ENCODE measurements around the gene TTC23L. TPM values are rescaled to one million over a fixed set of nuclear protein-coding genes. Genes with fewer than 3 reads are reported as not detected.

The TTC23L gene
- total RNA-seq, 1 donor from 2014 or later: 1.6 TPM

GRCh38 chr5:34924462-34924765, 85.5 kb downstream of the TTC23L start:
- no peak for DNase-seq (ENCODE audit: low read depth, low spot score)
- Mint-ChIP-seq H3K9me3 (no peaks in the 10 kb centered on the region), H3K27me3 (ENCODE audit: low read depth) (peaks cover 3% of the 10 kb centered on the region), H3K4me1 (peaks cover 7% of the 10 kb centered on the region), H3K36me3 (ENCODE audit: low read depth) (peaks cover 8% of the 10 kb centered on the region), H3K27ac (ENCODE audit: unreplicated experiment) (no peak overlapping the region), H3K4me3 (no peak overlapping the region)
- TF ChIP-seq, protein P1, sequence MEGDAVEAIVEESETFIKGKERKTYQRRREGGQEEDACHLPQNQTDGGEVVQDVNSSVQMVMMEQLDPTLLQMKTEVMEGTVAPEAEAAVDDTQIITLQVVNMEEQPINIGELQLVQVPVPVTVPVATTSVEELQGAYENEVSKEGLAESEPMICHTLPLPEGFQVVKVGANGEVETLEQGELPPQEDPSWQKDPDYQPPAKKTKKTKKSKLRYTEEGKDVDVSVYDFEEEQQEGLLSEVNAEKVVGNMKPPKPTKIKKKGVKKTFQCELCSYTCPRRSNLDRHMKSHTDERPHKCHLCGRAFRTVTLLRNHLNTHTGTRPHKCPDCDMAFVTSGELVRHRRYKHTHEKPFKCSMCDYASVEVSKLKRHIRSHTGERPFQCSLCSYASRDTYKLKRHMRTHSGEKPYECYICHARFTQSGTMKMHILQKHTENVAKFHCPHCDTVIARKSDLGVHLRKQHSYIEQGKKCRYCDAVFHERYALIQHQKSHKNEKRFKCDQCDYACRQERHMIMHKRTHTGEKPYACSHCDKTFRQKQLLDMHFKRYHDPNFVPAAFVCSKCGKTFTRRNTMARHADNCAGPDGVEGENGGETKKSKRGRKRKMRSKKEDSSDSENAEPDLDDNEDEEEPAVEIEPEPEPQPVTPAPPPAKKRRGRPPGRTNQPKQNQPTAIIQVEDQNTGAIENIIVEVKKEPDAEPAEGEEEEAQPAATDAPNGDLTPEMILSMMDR (conservative IDR thresholded peaks at IDR 0.05): no peak

DNA sequence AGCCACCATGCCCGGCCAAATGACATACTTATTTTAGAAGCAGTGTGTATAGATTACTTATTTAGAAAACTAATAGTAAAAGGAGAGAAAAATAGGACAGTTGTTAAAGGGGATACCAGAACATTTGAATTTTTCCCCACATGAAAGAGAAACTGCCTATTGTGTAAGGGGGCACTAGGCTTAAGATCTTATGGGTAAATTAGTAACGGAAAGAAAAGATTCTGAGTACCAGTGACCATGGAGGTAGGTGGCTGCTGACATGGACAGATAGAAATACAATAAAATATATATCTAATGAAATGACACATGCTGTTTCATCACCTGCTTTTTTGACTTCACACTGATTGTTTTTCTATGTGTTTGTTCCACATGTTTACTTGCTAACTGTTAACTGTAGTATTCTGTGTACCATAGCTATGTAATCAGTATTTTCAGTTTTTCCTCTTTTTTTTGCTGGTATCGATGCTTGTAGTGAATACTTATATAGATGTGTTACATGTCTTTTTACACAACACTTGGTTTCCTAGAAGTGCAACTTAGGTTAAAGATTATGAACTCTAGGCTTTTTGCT, 87.4 kb downstream of the TTC23L start:
- H3K4me3 Mint-ChIP-seq: peak overlapping the region; percentile 49
- H3K4me1 Mint-ChIP-seq: peaks cover 20% of the 10 kb centered on the region
- no peaks in the 10 kb centered on the region for H3K9me3 Mint-ChIP-seq
- H3K27me3 Mint-ChIP-seq (ENCODE audit: low read depth): peaks cover 3% of the 10 kb centered on the region
- peaks cover 6% of the 10 kb centered on the region for H3K36me3 Mint-ChIP-seq (ENCODE audit: low read depth)
- H3K27ac Mint-ChIP-seq (ENCODE audit: unreplicated experiment): no peak overlapping the region
- TF ChIP-seq, protein P1 (conservative IDR thresholded peaks at IDR 0.05): no peak
- DNase-seq (ENCODE audit: low read depth, low spot score): no peak

- H3K4me1 Mint-ChIP-seq: peaks cover 25% of the 10 kb centered on the region
- no peaks in the 10 kb centered on the region for H3K9me3 Mint-ChIP-seq
- no peak for DNase-seq (ENCODE audit: low read depth, low spot score)
- peaks cover 5% of the 10 kb centered on the region for H3K36me3 Mint-ChIP-seq (ENCODE audit: low read depth)
- H3K27ac Mint-ChIP-seq (ENCODE audit: unreplicated experiment): no peak overlapping the region
- peaks cover 3% of the 10 kb centered on the region for H3K27me3 Mint-ChIP-seq (ENCODE audit: low read depth)
- H3K4me3 Mint-ChIP-seq: peak overlapping the region; percentile 51
- TF ChIP-seq, protein P1 (conservative IDR thresholded peaks at IDR 0.05): no peak
Measured at GRCh38 chr5:34927785-34928184, 88.8 kb downstream of the TTC23L start.

DNA sequence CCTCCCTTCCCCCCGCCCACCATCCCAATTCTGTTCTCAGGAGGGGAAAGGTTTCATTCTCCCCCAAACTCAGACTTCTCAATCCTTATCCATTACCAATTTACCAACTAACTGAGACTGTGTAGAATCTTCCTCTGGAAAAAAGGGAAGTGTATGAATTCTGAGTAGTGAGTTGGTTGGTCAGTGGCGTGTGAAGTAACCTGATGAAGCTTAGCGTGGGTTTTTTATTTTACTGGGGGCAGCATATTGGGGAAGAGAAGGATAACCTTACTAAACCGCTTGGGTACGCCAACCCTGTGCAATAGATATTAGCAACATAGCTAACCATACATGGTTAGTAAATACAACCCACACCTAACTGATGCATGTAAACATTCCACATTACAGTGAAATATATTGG, 89.3 kb downstream of the TTC23L start:
- peaks cover 5% of the 10 kb centered on the region for H3K36me3 Mint-ChIP-seq (ENCODE audit: low read depth)
- no peaks in the 10 kb centered on the region for H3K9me3 Mint-ChIP-seq
- TF ChIP-seq, protein P1 (conservative IDR thresholded peaks at IDR 0.05): no peak

DNA sequence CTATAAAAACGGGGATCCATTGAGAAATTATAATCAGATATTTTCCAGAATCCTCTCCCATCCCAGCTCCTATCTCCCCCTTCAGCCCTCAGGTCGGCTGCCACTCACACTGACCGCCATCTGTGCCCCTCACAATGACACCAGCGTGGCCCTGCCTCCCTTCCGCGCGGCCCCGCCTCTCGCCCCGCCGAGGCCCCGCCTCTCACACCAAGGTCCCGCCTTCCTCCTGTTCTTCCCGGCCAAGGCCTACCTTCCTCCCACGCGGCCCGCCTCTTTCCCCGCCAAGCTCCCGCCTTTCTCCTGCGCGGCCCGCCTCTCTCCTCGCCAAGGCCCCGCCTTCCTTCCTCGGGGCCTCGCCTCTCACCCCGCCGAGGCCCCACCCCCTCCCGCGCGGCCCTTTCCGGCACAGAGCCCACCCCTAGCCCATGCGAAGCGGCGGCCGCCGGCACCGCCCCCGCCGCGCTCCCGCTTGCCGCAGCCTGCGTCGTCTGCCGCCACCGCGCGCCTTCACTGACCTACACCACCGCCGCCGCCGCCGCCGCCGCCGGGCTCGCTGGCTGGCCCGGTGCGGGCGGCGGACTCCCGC, 90.3 kb downstream of the TTC23L start, which contains the start of gene DNAJC21:
DNAJC21 (plus strand) TSS at position 426 of the 586 bp plus-strand sequence. CDS start 261 bp downstream, outside the sequence.
- peak within 1 kb of the TSS; percentile 99 for H3K27ac Mint-ChIP-seq (ENCODE audit: unreplicated experiment)
- H3K4me3 Mint-ChIP-seq: peak within 1 kb of the TSS; percentile 98
- peaks cover 5% of the 10 kb centered on the region for H3K36me3 Mint-ChIP-seq (ENCODE audit: low read depth)
- H3K27me3 Mint-ChIP-seq (ENCODE audit: low read depth): peaks cover 3% of the 10 kb centered on the region
- H3K9me3 Mint-ChIP-seq: no peaks in the 10 kb centered on the region
- DNase-seq (ENCODE audit: low read depth, low spot score): peak; percentile 96
- H3K4me1 Mint-ChIP-seq: peaks cover 25% of the 10 kb centered on the region
- TF ChIP-seq, protein P1 (conservative IDR thresholded peaks at IDR 0.05): no peak

More for the DNA sequence above, 89.3 kb downstream of the TTC23L start:
- Mint-ChIP-seq H3K27me3 (ENCODE audit: low read depth) (peaks cover 3% of the 10 kb centered on the region), H3K4me1 (peaks cover 25% of the 10 kb centered on the region), H3K27ac (ENCODE audit: unreplicated experiment) (no peak overlapping the region), H3K4me3 (peak overlapping the region; percentile 38)
- no peak for DNase-seq (ENCODE audit: low read depth, low spot score)

All from neural crest cell (in vitro differentiated cells).